Measurements from ENCODE around the gene PCF11. TPM values are rescaled to one million over a fixed set of nuclear protein-coding genes. Genes with fewer than 3 reads are reported as not detected.

PCF11 gene
- total and polyA plus RNA-seq, 12 donors: 20.2 to 62.8 (median 46.9) TPM

DNA sequence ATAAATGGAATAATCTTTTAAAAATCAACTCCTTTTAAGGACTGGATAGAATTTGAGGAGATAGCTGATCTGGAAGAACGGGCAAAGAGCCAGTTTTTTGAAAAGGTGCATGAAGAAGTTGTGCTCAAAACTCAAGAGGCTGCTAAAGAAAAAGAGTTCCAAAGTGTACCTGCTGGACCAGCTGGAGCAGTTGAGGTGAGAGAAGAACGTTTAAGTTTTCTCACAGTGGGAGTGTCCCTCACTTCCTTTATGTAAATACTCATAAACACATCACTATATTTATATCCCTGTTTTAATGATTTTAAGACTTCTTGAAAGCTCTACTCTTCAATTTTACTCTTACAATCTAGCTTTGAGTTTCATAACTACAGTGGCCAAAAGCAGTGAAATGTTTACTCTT lies 24.9 kb downstream of the PCF11 start:
- 57 to 72% (median 69%) methylated on average over 2 of the region's 2 CpGs for WGBS, 4 donors
- H3K9me3 ChIP-seq (replicated peaks in 1 of 3): no peaks in the 10 kb centered on the region
- intact Hi-C loops (cut with DNase I): no loop called here

DNA sequence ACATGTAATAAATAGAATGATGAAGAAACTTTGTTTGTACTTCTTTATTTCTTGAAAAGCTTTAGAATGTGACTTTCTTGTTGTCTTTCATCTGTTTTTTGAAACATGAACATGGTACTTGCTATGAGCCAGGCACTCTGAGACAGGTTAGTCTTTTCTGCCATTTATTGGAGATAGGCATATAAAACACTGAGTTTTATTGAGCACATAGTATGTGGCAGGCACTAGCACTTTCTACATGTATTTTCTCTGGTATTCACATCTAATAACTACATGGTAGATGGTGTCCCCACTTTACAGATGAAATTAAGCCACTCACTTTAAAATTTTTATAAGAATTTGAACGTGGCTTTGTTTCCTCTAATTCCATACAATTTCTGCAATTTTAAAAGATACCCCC lies 28.8 kb downstream of the PCF11 start:
- Histone ChIP-seq H3K36me3 (replicated peaks in 1 of 2) (peaks cover 0 to 77% of the 10 kb centered on the region in 2 donors), H3K4me3 (no peak overlapping the region), H3K27ac (no peak overlapping the region), H3K27me3 (no peaks in the 10 kb centered on the region), H3K4me1 (replicated peaks in 1 of 2) (no peaks in the 10 kb centered on the region), H3K9me3 (replicated peaks in 1 of 3) (no peaks in the 10 kb centered on the region)
- WGBS, 4 donors: 90 to 96% (median 93%) methylated on average over 1 of the region's 1 CpG
- no peak for DNase-seq
- no peak for TF ChIP-seq POLR2A (IDR thresholded peaks at IDR 0.05)
- TF ChIP-seq, protein P1, sequence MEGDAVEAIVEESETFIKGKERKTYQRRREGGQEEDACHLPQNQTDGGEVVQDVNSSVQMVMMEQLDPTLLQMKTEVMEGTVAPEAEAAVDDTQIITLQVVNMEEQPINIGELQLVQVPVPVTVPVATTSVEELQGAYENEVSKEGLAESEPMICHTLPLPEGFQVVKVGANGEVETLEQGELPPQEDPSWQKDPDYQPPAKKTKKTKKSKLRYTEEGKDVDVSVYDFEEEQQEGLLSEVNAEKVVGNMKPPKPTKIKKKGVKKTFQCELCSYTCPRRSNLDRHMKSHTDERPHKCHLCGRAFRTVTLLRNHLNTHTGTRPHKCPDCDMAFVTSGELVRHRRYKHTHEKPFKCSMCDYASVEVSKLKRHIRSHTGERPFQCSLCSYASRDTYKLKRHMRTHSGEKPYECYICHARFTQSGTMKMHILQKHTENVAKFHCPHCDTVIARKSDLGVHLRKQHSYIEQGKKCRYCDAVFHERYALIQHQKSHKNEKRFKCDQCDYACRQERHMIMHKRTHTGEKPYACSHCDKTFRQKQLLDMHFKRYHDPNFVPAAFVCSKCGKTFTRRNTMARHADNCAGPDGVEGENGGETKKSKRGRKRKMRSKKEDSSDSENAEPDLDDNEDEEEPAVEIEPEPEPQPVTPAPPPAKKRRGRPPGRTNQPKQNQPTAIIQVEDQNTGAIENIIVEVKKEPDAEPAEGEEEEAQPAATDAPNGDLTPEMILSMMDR (IDR thresholded peaks at IDR 0.05): no peak
- intact Hi-C loops (cut with DNase I): no loop called here

More for the DNA sequence above, 24.9 kb downstream of the PCF11 start:
- Histone ChIP-seq H3K27ac (no peak overlapping the region), H3K36me3 (replicated peaks in 1 of 2) (peaks cover 0 to 95% of the 10 kb centered on the region in 2 donors), H3K27me3 (no peaks in the 10 kb centered on the region), H3K4me1 (replicated peaks in 1 of 2) (no peaks in the 10 kb centered on the region), H3K4me3 (no peak overlapping the region)
- no peak for TF ChIP-seq POLR2A (IDR thresholded peaks at IDR 0.05)
- TF ChIP-seq, protein P1 (IDR thresholded peaks at IDR 0.05): no peak
- no peak for DNase-seq

DNA sequence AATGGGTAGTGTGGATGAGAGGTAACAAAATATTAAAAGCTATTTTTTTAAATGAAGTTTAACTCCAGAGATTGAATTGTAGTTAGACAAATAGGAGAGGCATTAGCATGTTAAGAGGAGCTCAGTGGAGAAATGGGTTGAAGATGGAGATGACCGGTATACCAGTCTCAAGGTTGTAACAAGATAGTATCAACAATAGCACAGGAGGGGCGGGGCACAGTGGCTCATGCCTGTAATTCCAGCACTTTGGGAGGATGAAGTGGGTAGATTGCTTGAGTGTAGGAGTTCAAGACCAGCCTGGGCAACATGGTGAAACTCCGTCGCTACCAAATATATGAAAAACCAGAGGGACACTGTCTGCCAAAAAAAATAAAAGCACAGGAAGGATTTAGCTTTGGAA lies 30.5 kb downstream of the PCF11 start:
- Histone ChIP-seq H3K36me3 (replicated peaks in 1 of 2) (peaks cover 0 to 76% of the 10 kb centered on the region in 2 donors), H3K9me3 (replicated peaks in 1 of 3) (no peaks in the 10 kb centered on the region), H3K4me3 (no peak overlapping the region), H3K27ac (no peak overlapping the region), H3K4me1 (replicated peaks in 1 of 2) (peaks cover 9 to 10% of the 10 kb centered on the region in 2 donors), H3K27me3 (no peaks in the 10 kb centered on the region)
- intact Hi-C loops (cut with DNase I): no loop called here
- TF ChIP-seq, protein P1 (IDR thresholded peaks at IDR 0.05): no peak
- TF ChIP-seq POLR2A (IDR thresholded peaks at IDR 0.05): no peak
- DNase-seq: no peak
- 84 to 97% (median 91%) methylated on average over 4 of the region's 4 CpGs for WGBS, 4 donors

DNA sequence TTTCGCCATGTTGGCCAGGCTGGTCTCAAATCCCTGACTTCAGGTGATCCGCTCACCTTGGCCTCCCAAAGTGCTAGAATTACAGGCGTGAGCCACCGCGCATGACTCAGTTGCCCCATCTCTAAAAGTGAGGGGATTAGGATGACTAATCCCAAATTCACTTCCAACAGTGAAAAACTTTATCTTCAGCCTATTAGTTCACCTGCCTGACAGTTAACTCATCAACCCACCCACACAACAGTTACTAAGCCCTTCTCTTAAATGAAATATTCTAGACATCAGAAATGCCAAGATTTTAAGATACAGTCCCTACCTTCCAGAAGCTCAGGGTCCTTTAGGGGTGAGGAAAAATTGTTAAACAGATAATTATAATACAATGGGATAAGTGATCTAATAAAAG lies 34.6 kb downstream of the PCF11 start:
- H3K27ac ChIP-seq: no peak overlapping the region
- WGBS, 4 donors: 96 to 98% (median 98%) methylated on average over 5 of the region's 5 CpGs
- no peaks in the 10 kb centered on the region for H3K27me3 ChIP-seq
- no peak overlapping the region for H3K4me3 ChIP-seq
- TF ChIP-seq, protein P1 (IDR thresholded peaks at IDR 0.05): no peak
- no peak for TF ChIP-seq POLR2A (IDR thresholded peaks at IDR 0.05)
- DNase-seq: no peak
- no peaks in the 10 kb centered on the region for H3K9me3 ChIP-seq (replicated peaks in 1 of 3)
- intact Hi-C loops (cut with DNase I): no loop called here
- H3K36me3 ChIP-seq (replicated peaks in 1 of 2): peaks cover 0 to 36% of the 10 kb centered on the region in 2 donors
- peaks cover 22 to 29% of the 10 kb centered on the region in 2 donors for H3K4me1 ChIP-seq (replicated peaks in 1 of 2)

All from adrenal gland (tissue), 12 donors.